Activated CD4-positive, alpha-beta T cell treated with anti-CD3 and anti-CD28 coated beads, Interleukin-2, amount 10 ng/mL, durations not matched to agents 7 days and 5 days (primary cell): ENCODE data around the gene CRYBA4. TPM values are rescaled to one million over a fixed set of nuclear protein-coding genes. Genes with fewer than 3 reads are reported as not detected.

Experiments used
- CTCF ChIA-PET: fragments of 350-600 bp; sonication (Branson Sonifier 250); formaldehyde crosslinking; loops from one replicate; lab custom pipeline; 2021; ENCODE audit warnings: antibody characterized with exemption; lab: Charles Lee
- POLR2A ChIA-PET: fragments of 350-600 bp; sonication (Branson Sonifier 250); formaldehyde crosslinking; loops from one replicate; lab custom pipeline; 2021; ENCODE audit warnings: antibody characterized with exemption; lab: Charles Lee
- DNase-seq: peaks from one replicate; pipeline ENCODE4 v3.0.0-alpha.2; 2020
- H3K27ac Mint-ChIP-seq: one replicate; pipeline ENCODE4 v1.8.0; 2021; ENCODE audit warnings: mild to moderate bottlenecking, moderate library complexity, mixed read lengths
- H3K27me3 Mint-ChIP-seq: one replicate; pipeline ENCODE4 v1.8.0; 2021; ENCODE audit warnings: mixed read lengths
- H3K36me3 Mint-ChIP-seq: one replicate; pipeline ENCODE4 v1.8.0; 2021; ENCODE audit warnings: low read depth, mixed read lengths
- H3K4me1 Mint-ChIP-seq: one replicate; pipeline ENCODE4 v1.8.0; 2021; ENCODE audit warnings: mixed read lengths
- H3K4me3 Mint-ChIP-seq: one replicate; pipeline ENCODE4 v1.8.0; 2021; ENCODE audit warnings: mild to moderate bottlenecking, moderate library complexity, mixed read lengths
- H3K9me3 Mint-ChIP-seq: one replicate; pipeline ENCODE4 v1.8.0; 2021; ENCODE audit warnings: mixed read lengths
- total RNA-seq, 2 experiments: library from RNA; stranded (reverse); gene quantifications; one replicate each; pipeline ENCODE4 v1.2.3, GENCODE V29; 2021

The CRYBA4 gene
- total RNA-seq, 2 experiments from 2014 or later: not detected

DNA sequence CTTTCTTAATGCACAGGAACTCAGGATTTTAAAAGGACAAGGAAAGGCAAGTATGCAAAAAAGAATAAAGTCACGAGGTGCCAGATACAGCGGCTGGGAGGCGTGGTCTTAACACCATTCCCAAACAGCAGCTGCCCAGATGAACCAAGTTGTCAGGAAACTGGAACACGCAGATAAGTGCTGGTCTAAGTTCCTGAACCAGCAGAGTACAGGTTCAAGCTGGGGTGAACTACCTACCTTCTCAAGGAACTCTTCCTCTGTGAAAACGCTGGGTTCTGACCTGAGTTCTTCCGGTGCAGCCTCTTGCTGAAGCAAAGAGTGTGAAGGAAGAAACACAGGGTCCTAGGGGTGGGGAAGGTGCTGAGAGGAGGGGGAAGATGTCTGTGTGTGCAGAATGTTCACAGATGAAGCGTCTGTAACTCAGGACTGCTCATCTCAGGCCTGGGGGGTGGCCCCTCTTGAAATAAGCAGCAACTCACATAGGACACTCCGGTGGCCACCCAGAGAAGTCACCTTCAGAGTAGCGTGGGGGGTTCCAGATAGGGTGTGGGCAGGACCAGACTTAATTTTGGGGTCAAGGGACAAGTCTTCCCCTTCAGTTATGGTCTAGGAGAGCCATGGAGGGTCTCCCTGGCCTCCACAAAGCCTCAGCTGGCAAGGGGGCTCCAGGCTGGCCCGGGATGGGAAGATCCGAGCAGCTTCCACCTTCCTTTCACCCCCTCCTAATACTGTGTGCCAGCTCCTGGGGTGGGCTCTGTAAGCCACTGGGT lies 35.0 kb upstream of the CRYBA4 start:
- no peaks in the 10 kb centered on the region for H3K27me3 Mint-ChIP-seq
- peak overlapping the region; percentile 76 for H3K27ac Mint-ChIP-seq
- peaks cover 13% of the 10 kb centered on the region for H3K36me3 Mint-ChIP-seq
- ChIA-PET CTCF (no interaction called here), POLR2A (no interaction called here)
- H3K9me3 Mint-ChIP-seq: no peaks in the 10 kb centered on the region
- DNase-seq: peak; percentile 27
- H3K4me1 Mint-ChIP-seq: peaks cover 65% of the 10 kb centered on the region
- peak overlapping the region; percentile 48 for H3K4me3 Mint-ChIP-seq

- H3K36me3 Mint-ChIP-seq: peaks cover 8% of the 10 kb centered on the region
- H3K9me3 Mint-ChIP-seq: no peaks in the 10 kb centered on the region
- ChIA-PET POLR2A (no interaction called here), CTCF (no interaction called here)
- H3K4me3 Mint-ChIP-seq: peak overlapping the region; percentile 84
- DNase-seq: no peak
- H3K4me1 Mint-ChIP-seq: peaks cover 73% of the 10 kb centered on the region
- no peaks in the 10 kb centered on the region for H3K27me3 Mint-ChIP-seq
- peak overlapping the region; percentile 54 for H3K27ac Mint-ChIP-seq
These were observed 33.7 kb upstream of the CRYBA4 start for GRCh38 chr22:26587991-26588613.

DNA sequence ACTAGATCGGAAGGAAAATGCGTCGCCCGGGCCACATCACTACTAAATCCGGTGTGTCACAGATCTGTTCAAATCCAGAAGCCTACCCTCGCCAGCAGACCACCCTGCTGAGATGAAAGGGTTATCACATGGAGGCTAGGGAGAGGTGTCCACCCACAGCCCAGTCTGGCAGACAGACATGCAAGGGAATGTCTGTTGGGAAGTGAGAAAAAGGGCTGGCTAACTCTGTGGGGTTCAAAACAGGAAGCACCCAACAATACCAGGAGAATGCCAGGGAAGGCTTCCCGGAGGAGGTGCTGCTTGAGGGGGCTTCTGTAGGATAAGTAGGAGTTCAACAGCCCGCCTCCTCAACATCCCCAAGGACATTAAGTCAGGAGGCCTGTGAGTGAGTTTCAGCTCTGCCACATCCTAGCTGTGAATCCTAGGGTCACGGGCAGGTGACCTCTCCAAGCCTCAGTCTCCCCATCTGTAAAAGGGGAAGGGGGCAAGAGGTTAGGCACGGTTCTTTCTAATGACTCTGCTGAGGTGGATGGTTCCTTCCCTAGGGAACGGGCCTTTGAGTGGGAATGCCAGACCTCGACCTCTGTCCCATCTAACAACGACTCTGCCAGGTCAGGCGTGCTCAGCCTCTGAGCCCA lies 32.9 kb upstream of the CRYBA4 start:
- no peaks in the 10 kb centered on the region for H3K27me3 Mint-ChIP-seq
- H3K9me3 Mint-ChIP-seq: no peaks in the 10 kb centered on the region
- CTCF ChIA-PET: no interaction called here
- DNase-seq: no peak
- H3K4me1 Mint-ChIP-seq: peaks cover 79% of the 10 kb centered on the region
- peaks cover 8% of the 10 kb centered on the region for H3K36me3 Mint-ChIP-seq
- peak overlapping the region; percentile 84 for H3K4me3 Mint-ChIP-seq
- POLR2A ChIA-PET: no interaction called here
- peak overlapping the region; percentile 60 for H3K27ac Mint-ChIP-seq

GRCh38 chr22:26589367-26589844 lies 32.4 kb upstream of the CRYBA4 start:
- peak overlapping the region; percentile 84 for H3K4me3 Mint-ChIP-seq
- no peaks in the 10 kb centered on the region for H3K27me3 Mint-ChIP-seq
- POLR2A ChIA-PET: no interaction called here
- H3K36me3 Mint-ChIP-seq: peaks cover 8% of the 10 kb centered on the region
- no peaks in the 10 kb centered on the region for H3K9me3 Mint-ChIP-seq
- DNase-seq: peak; percentile 38
- CTCF ChIA-PET: no interaction called here
- H3K27ac Mint-ChIP-seq: peak overlapping the region; percentile 60
- H3K4me1 Mint-ChIP-seq: peaks cover 79% of the 10 kb centered on the region

- H3K4me3 Mint-ChIP-seq: peak within 1 kb of the TSS; percentile 84
- H3K9me3 Mint-ChIP-seq: no peaks in the 10 kb centered on the region
- H3K36me3 Mint-ChIP-seq: peaks cover 8% of the 10 kb centered on the region
- peak; percentile 75 for DNase-seq
- ChIA-PET POLR2A (no interaction called here), CTCF (no interaction called here)
- H3K27ac Mint-ChIP-seq: peak within 1 kb of the TSS; percentile 82
- H3K4me1 Mint-ChIP-seq: peaks cover 76% of the 10 kb centered on the region
- H3K27me3 Mint-ChIP-seq: no peaks in the 10 kb centered on the region
These were observed 31.7 kb upstream of the CRYBA4 start, which contains the start of gene TPST2 for GRCh38 chr22:26589845-26590736. TPST2 (minus strand) TSS chr22:26590132; CDS start chr22:26541630, 48,502 bp downstream.

DNA sequence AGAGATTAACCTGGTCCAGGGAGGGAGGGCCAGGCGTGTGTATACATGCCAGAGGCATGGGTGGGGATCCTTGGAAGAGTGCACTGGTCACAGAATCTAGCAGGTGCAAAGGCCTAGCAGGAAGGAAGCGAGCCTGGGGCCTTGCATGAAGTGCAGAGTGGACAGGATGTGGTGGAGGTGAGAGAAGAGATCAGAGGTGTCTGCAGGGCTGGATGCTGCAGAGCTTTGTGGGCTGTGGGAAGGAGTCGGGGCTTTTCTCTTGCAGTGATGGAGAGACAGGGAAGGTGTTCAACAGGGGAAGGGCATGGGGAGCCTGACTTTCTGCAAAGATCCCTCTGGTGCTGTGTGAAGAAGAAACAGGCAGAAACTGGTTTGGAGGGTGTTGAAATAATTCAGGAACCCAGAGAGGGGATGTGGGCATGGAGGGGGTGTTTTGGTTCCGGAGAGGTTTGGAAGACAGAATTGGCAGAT lies 29.3 kb upstream of the CRYBA4 start:
- Mint-ChIP-seq H3K4me3 (peak overlapping the region; percentile 18), H3K4me1 (peaks cover 63% of the 10 kb centered on the region), H3K9me3 (no peaks in the 10 kb centered on the region), H3K27me3 (peaks cover 9% of the 10 kb centered on the region), H3K36me3 (peaks cover 8% of the 10 kb centered on the region), H3K27ac (peak overlapping the region; percentile 71)
- CTCF ChIA-PET: interaction anchor here (1.1 to 1.7 kb wide), 2 partner anchors 8 to 32 kb away, joined by 3 to 4 read pairs; no protein-coding TSS in a partner anchor
- POLR2A ChIA-PET: no interaction called here
- DNase-seq: peak; percentile 76

GRCh38 chr22:26593763-26594162 lies 28.0 kb upstream of the CRYBA4 start:
- H3K27me3 Mint-ChIP-seq: peaks cover 13% of the 10 kb centered on the region
- no peaks in the 10 kb centered on the region for H3K9me3 Mint-ChIP-seq
- peaks cover 52% of the 10 kb centered on the region for H3K4me1 Mint-ChIP-seq
- peak overlapping the region; percentile 20 for H3K27ac Mint-ChIP-seq
- no peak overlapping the region for H3K4me3 Mint-ChIP-seq
- ChIA-PET POLR2A (no interaction called here), CTCF (interaction anchor here (0.7 to 2.8 kb wide), 4 partner anchors 14 to 38 kb away, joined by 3 to 7 read pairs (median 4); no protein-coding TSS in a partner anchor)
- peaks cover under 1% of the 10 kb centered on the region for H3K36me3 Mint-ChIP-seq
- no peak for DNase-seq

GRCh38 chr22:26597026-26597425 lies 24.7 kb upstream of the CRYBA4 start:
- POLR2A ChIA-PET: no interaction called here
- no peaks in the 10 kb centered on the region for H3K9me3 Mint-ChIP-seq
- no peak overlapping the region for H3K4me3 Mint-ChIP-seq
- no peak for DNase-seq
- H3K36me3 Mint-ChIP-seq: no peaks in the 10 kb centered on the region
- H3K4me1 Mint-ChIP-seq: peaks cover 39% of the 10 kb centered on the region
- H3K27ac Mint-ChIP-seq: no peak overlapping the region
- CTCF ChIA-PET: interaction anchor here (1.0 to 1.1 kb wide), 2 partner anchors 16 to 94 kb away, joined by 3 read pairs; no protein-coding TSS in a partner anchor
- H3K27me3 Mint-ChIP-seq: peaks cover 16% of the 10 kb centered on the region

DNA sequence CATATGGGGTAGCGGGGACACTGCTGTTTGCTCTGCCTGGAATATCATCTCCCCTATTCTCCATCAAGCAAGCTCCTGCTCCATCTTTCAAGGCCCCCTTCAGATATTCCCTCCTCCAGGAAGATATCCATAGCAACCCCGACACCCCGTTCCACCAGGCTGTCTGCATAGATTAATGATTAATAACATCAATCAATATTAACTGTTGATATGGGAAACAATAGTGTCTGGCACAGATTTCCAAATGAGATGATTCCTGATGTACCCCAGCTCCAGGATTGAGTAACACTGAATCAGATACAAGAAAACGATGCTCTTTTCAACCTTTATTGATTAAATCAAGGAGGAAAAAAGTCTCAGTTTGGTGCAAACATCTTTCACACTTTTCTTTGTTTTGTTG lies 24.3 kb upstream of the CRYBA4 start:
- ChIA-PET POLR2A (no interaction called here), CTCF (interaction anchor here (1.0 kb wide), 1 partner anchor 15 kb away, joined by 3 read pairs; no protein-coding TSS in a partner anchor)
- H3K36me3 Mint-ChIP-seq: no peaks in the 10 kb centered on the region
- no peak overlapping the region for H3K4me3 Mint-ChIP-seq
- H3K9me3 Mint-ChIP-seq: no peaks in the 10 kb centered on the region
- H3K27ac Mint-ChIP-seq: no peak overlapping the region
- H3K4me1 Mint-ChIP-seq: peaks cover 34% of the 10 kb centered on the region
- DNase-seq: no peak
- H3K27me3 Mint-ChIP-seq: peaks cover 16% of the 10 kb centered on the region

DNA sequence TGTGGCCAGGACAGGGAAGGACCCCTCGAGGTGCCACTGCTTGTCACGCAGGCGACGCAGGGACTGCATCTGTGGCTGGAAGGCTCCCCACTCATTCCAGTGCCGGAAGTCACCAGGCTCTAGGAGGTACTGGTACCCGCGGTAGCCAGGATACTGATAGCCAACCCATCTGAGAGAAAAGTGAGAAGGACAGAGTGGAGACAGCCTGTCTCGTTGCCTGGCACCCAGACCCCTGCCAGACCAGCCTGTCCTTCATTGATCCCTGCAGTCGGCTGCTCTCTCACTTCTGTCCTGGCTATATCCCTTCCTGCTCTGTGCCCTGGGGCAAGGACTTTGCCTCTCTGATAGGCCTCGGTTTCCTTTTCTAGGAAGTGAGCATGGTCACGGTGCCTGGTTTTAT lies 22.3 kb upstream of the CRYBA4 start:
- POLR2A ChIA-PET: no interaction called here
- no peak overlapping the region for H3K4me3 Mint-ChIP-seq
- no peaks in the 10 kb centered on the region for H3K36me3 Mint-ChIP-seq
- no peak for DNase-seq
- peaks cover 20% of the 10 kb centered on the region for H3K4me1 Mint-ChIP-seq
- H3K9me3 Mint-ChIP-seq: no peaks in the 10 kb centered on the region
- H3K27me3 Mint-ChIP-seq: peaks cover 16% of the 10 kb centered on the region
- CTCF ChIA-PET: no interaction called here
- no peak overlapping the region for H3K27ac Mint-ChIP-seq

DNA sequence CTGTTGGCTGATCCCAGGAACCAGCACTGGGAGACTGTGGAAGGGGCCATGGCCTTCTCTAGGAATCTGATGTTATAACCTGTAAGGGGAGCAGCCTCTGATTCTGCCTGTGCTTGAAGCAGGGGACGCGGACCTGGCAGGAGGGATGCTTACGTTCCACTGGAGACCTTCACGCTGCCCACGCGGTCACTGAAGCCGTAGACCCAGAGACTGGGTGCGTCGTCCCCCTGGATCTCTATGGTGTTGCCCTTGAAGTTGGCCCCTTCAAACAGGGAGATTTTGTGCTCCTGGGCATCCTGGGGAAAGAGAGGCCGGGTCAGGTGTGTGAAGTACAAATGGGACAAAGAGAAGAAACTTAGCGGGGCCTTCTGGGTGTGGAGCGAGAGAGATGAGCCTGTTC lies 20.0 kb upstream of the CRYBA4 start:
- ChIA-PET CTCF (interaction anchor here (0.6 kb wide), 1 partner anchor 67 kb away, joined by 3 read pairs; no protein-coding TSS in a partner anchor), POLR2A (no interaction called here)
- Mint-ChIP-seq H3K4me3 (no peak overlapping the region), H3K36me3 (no peaks in the 10 kb centered on the region), H3K4me1 (peaks cover 16% of the 10 kb centered on the region), H3K27ac (no peak overlapping the region), H3K9me3 (no peaks in the 10 kb centered on the region), H3K27me3 (peaks cover 13% of the 10 kb centered on the region)
- DNase-seq: no peak

- no peak overlapping the region for H3K4me3 Mint-ChIP-seq
- H3K4me1 Mint-ChIP-seq: peaks cover 12% of the 10 kb centered on the region
- H3K36me3 Mint-ChIP-seq: no peaks in the 10 kb centered on the region
- H3K9me3 Mint-ChIP-seq: no peaks in the 10 kb centered on the region
- CTCF ChIA-PET: interaction anchor here (0.6 kb wide), 1 partner anchor 67 kb away, joined by 3 read pairs; no protein-coding TSS in a partner anchor
- no peak for DNase-seq
- no peak overlapping the region for H3K27ac Mint-ChIP-seq
- H3K27me3 Mint-ChIP-seq: peaks cover 10% of the 10 kb centered on the region
- POLR2A ChIA-PET: no interaction called here
These were observed 19.6 kb upstream of the CRYBA4 start for GRCh38 chr22:26602127-26602526.
